OCI-LY1 (cell line): ENCODE measurements around the gene TUBG2.

ENCODE experiments used
- EZH2 ChIP-seq: fragments of 200-600 bp; sonication (generic), shearing (Covaris generic); IDR thresholded peaks from 2 replicates; pipeline ENCODE4 v1.8.0; 2017; ENCODE audit warnings: borderline replicate concordance, mixed run types, mild to moderate bottlenecking, antibody characterized with exemption, low read length, moderate library complexity, mixed read lengths
- TF ChIP-seq, protein P1 (sequence below): fragments of 200-600 bp; sonication (generic), shearing (Covaris generic); IDR thresholded peaks from 2 replicates; pipeline ENCODE4 v1.5.1; 2017; ENCODE audit warnings: mild to moderate bottlenecking, antibody characterized with exemption, low read length, moderate library complexity, mixed read lengths

DNA sequence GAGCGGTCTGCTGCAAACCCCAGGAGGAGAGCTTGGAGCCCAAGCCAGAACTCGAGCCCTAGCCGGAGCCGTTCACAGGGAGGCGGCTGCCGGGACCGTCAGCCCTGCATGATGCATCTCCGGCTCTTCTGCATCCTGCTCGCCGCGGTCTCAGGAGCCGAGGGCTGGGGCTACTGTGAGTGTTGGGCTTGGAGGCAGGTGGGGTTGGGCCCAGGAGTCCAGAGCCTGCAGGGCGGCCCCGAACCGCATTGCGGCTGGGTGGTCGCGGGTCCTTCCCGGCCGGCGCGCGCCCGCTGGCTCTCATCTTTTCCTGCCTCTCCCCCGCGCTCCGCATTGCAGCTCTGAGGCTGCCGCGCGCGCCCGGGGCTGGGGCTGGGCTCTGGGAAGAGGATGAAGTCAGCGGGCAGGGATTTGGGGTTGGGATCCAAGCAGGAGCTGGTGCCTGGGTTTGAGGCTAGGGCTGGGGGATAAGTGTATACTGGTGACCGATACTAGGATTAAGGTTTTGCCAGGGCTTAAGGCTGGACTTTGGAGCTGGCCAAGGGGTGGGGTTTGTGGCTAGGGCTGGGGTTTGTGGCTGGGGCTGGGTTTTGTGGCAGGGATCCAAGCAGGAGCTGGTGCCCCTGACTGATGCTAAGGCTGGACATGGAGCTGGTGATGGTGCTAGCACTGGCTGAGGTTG lies 23.8 kb downstream of the TUBG2 start:
- TF ChIP-seq, protein P1, sequence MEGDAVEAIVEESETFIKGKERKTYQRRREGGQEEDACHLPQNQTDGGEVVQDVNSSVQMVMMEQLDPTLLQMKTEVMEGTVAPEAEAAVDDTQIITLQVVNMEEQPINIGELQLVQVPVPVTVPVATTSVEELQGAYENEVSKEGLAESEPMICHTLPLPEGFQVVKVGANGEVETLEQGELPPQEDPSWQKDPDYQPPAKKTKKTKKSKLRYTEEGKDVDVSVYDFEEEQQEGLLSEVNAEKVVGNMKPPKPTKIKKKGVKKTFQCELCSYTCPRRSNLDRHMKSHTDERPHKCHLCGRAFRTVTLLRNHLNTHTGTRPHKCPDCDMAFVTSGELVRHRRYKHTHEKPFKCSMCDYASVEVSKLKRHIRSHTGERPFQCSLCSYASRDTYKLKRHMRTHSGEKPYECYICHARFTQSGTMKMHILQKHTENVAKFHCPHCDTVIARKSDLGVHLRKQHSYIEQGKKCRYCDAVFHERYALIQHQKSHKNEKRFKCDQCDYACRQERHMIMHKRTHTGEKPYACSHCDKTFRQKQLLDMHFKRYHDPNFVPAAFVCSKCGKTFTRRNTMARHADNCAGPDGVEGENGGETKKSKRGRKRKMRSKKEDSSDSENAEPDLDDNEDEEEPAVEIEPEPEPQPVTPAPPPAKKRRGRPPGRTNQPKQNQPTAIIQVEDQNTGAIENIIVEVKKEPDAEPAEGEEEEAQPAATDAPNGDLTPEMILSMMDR = no peak
- no peak for TF ChIP-seq EZH2
